Measurements from ENCODE around the gene SLBP. TPM values are rescaled to one million over a fixed set of nuclear protein-coding genes. Genes with fewer than 3 reads are reported as not detected.

SLBP gene
- total and polyA plus RNA-seq, 2 donors (not counting 1 experiment from before 2014, with no cell fraction given), result 19.4 to 31.8 TPM

DNA sequence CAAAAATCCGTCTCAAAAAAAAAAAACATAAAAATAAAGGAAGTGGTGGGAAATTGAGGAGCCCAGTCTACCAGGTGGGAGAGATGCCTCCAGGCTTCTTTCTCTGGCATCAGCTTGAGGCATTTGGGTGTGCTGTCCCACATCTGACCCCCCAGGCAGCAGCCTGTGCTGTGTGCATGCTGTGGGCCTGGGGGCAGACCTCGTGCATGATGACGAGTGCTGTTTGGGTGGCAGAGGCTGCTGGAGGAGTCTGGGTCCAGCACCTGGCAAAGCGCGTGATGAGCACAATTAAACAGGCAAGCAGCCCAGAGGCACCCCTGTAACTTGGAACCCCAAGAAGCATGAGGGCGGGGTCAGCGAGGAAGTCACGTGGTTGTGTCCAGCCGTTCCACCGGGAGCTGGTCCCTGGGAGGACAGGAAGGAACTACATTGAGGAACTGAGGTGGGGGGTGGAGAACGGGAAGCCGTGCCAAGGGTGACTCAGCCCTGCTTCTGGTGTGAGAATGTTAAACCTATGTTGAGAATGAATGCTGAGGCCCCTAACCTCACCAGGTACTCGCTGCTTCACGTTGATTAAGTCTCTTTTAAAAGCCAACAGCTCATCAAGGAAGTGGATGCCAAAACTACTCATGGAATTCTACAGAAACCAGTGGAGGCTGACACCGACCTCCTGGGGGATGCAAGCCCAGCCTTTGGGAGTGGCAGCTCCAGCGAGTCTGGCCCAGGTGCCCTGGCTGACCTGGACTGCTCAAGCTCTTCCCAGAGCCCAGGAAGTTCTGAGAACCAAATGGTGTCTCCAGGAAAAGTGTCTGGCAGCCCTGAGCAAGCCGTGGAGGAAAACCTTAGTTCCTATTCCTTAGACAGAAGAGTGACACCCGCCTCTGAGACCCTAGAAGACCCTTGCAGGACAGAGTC is 15.3 kb upstream of the SLBP start:
- Histone ChIP-seq H3K27ac (ENCODE audit: low read length in 2 of 2) (no peak overlapping the region), H3K4me2 (replicated peaks; ENCODE audit: low read depth, low read length, poor library complexity, severe bottlenecking) (no peak overlapping the region), H3K9ac (ENCODE audit: low read length) (no peak overlapping the region), H4K20me1 (ENCODE audit: control insufficient read depth, insufficient read depth, low read length, poor library complexity, severe bottlenecking) (peaks cover 21% of the 10 kb centered on the region), H3K27me3 (replicated peaks in 1 of 4; ENCODE audit: control extremely low read depth in 1 of 4, control insufficient read depth in 3 of 4, insufficient read depth in 4 of 4, low read length in 3 of 4) (no peaks in the 10 kb centered on the region), H3K9me3 (ENCODE audit: control extremely low read depth in 1 of 3, control insufficient read depth in 2 of 3, insufficient read depth in 1 of 3, low read length in 2 of 3) (no peaks in the 10 kb centered on the region), H2AFZ (ENCODE audit: insufficient read depth, low read depth, low read length, poor library complexity, severe bottlenecking) (no peak overlapping the region), H3K36me3 (replicated peaks in 1 of 2; ENCODE audit: control extremely low read depth in 1 of 2, control insufficient read depth in 1 of 2, extremely low read depth in 1 of 2, insufficient read depth in 2 of 2, low read length in 1 of 2) (peaks cover 1 to 43% of the 10 kb centered on the region in 2 experiments), H3K4me3 (ENCODE audit: control extremely low read depth in 1 of 5, extremely low read depth in 1 of 5, insufficient read depth in 1 of 5, low read depth in 2 of 5, low read length in 4 of 5) (no peak overlapping the region), H3K4me1 (ENCODE audit: control insufficient read depth in 2 of 2, insufficient read depth in 2 of 2, low read length in 2 of 2) (peaks cover 37 to 42% of the 10 kb centered on the region in 2 donors), H3K79me2 (ENCODE audit: control insufficient read depth, insufficient read depth, low read length) (peaks cover 65% of the 10 kb centered on the region)
- ChIA-PET CTCF (interaction anchor here (1.1 to 14.7 kb wide), 4 partner anchors 15 to 34 kb away, joined by 3 to 503 read pairs (median 6); partner anchors contain the start of gene SLBP), POLR2A (interaction anchor here (0.7 kb wide), 1 partner anchor 26 kb away, joined by 3 read pairs; no protein-coding TSS in a partner anchor)
- intact Hi-C loops (cut with micrococcal nuclease), result loop anchor here (2.0 kb wide), 1 partner anchor 15 kb away; the partner anchor contains the start of gene SLBP
- Mint-ChIP-seq H3K27me3 (no peaks in the 10 kb centered on the region), H3K27ac (no peak overlapping the region), H3K4me3 (no peak overlapping the region), H3K4me1 (peaks cover 33% of the 10 kb centered on the region), H3K9me3 (ENCODE audit: insufficient read depth) (no peaks in the 10 kb centered on the region)
- 62% methylated on average over 17 of the region's 18 CpGs for WGBS (ENCODE audit: insufficient coverage)
- no peak for DNase-seq
- TF ChIP-seq EZH2 (IDR thresholded peaks at IDR 0.05; ENCODE audit: borderline replicate concordance, insufficient read depth, low read depth, low read length, poor library complexity, severe bottlenecking), result no peak
- TF ChIP-seq, protein P1, sequence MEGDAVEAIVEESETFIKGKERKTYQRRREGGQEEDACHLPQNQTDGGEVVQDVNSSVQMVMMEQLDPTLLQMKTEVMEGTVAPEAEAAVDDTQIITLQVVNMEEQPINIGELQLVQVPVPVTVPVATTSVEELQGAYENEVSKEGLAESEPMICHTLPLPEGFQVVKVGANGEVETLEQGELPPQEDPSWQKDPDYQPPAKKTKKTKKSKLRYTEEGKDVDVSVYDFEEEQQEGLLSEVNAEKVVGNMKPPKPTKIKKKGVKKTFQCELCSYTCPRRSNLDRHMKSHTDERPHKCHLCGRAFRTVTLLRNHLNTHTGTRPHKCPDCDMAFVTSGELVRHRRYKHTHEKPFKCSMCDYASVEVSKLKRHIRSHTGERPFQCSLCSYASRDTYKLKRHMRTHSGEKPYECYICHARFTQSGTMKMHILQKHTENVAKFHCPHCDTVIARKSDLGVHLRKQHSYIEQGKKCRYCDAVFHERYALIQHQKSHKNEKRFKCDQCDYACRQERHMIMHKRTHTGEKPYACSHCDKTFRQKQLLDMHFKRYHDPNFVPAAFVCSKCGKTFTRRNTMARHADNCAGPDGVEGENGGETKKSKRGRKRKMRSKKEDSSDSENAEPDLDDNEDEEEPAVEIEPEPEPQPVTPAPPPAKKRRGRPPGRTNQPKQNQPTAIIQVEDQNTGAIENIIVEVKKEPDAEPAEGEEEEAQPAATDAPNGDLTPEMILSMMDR (IDR thresholded peaks at IDR 0.05), result no peak
- no peak for ATAC-seq (ENCODE audit: low read depth)

All from B cell (primary cell).